Astrocyte (in vitro differentiated cells and primary cell): Measurements from ENCODE around the gene NFILZ.

ENCODE experiments used
- CTCF ChIP-seq: IDR thresholded peaks from 2 replicates; pipeline ENCODE4 v1.5.1; 2011; ENCODE audit warnings: low read depth, mild to moderate bottlenecking, inconsistent platforms, low read length, moderate library complexity; ENCODE audit not compliant: insufficient read depth
- EZH2 ChIP-seq: IDR thresholded peaks from 2 replicates; pipeline ENCODE4 v1.6.1; 2012; ENCODE audit warnings: mild to moderate bottlenecking, low read length, inconsistent platforms; ENCODE audit not compliant: insufficient read depth

- no peak for TF ChIP-seq CTCF
- TF ChIP-seq EZH2, result no peak
Observed at GRCh38 chr19:8641221-8641907, 10.9 kb downstream of the NFILZ start.
